ENCODE data around the gene UST.

Gene UST

DNA sequence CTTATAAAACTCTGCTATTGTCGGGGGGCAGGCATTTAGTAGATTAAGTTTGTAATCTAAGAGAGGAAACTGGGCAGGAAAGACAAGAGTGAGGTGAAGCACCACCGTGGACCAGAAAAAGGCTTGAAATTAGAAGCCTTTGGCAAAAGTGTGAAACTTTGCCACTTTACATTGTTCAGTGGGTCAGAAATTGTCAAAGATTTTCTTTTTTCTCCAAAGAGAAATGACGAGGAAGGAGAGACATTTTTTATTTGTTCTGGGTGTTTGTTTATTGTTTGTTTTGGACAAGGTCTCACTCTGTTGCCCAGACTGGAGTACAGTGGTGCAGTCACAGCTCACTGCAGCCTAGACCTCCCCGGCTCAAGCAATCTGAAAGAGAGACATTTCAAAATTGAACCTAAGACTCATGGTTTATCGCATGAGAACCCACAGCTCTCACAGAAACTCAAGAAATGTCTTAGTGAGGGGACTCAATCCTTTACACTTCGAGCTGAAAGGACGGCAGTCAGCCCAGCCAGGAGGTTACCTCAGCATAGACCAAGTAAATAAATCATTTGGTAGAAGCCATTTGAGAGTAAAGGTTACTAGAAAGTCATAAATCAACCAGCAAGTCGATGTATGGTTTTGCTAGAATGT is 307.8 kb downstream of the UST start:
- TF ChIP-seq ZNF274 (IDR thresholded peaks at IDR 0.05; ENCODE audit: low read depth, low read length) (no peak), SUZ12 (IDR thresholded peaks at IDR 0.05; ENCODE audit: extremely low read depth, insufficient read depth, insufficient read length) (no peak), YY1 (IDR thresholded peaks at IDR 0.05; ENCODE audit: insufficient read depth, insufficient read length) (no peak)
- Histone ChIP-seq H3K36me3 (ENCODE audit: insufficient read depth, insufficient read length, low read length) (no peaks in the 10 kb centered on the region), H3K9ac (ENCODE audit: insufficient read length, low read depth) (no peak overlapping the region), H3K27me3 (ENCODE audit: insufficient read depth, insufficient read length) (no peaks in the 10 kb centered on the region), H3K4me1 (ENCODE audit: insufficient read depth, insufficient read length) (peaks cover 4% of the 10 kb centered on the region), H3K4me3 (ENCODE audit: insufficient read length, low read depth) (no peak overlapping the region), H3K9me3 (ENCODE audit: insufficient read depth, low read length) (no peaks in the 10 kb centered on the region)
- no peak for DNase-seq (ENCODE audit: low read depth, low spot score)

DNA sequence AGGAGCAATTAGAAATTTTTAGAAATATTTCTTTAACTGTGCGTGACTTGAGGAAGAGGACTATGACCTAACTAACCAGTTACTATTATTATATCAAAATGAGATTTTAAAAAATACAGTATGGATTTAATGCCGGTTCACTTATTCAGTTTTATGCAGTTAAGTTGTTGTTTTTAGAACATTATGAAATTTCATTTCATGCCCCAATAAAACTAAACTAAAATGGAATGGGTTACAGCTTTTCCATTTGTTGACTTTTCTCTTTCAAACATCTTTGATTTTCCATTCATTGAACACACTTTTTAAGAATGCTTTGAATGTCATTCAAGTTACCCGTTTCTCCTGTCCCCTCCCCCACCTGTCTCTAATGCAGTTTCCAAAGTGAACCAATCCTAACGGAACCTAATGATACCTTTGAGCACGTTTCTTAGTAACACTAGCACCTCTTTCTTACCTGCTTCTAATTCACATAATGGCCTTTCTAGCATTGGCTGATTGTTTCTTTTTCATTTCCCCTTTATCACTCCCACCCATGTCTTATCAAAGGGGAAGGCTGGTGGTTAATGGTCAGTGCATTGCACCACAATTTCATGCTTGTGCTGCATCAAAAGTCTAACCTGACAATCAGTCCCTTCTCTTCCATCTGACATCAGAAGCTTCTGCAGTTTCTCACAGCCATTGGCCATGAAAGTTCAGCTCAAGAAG is 308.5 kb downstream of the UST start:
- TF ChIP-seq YY1 (IDR thresholded peaks at IDR 0.05; ENCODE audit: insufficient read depth, insufficient read length), result no peak
- TF ChIP-seq SUZ12 (IDR thresholded peaks at IDR 0.05; ENCODE audit: extremely low read depth, insufficient read depth, insufficient read length), result no peak
- TF ChIP-seq ZNF274 (IDR thresholded peaks at IDR 0.05; ENCODE audit: low read depth, low read length), result no peak
- H3K9me3 ChIP-seq (ENCODE audit: insufficient read depth, low read length), result no peaks in the 10 kb centered on the region
- peaks cover 6% of the 10 kb centered on the region for H3K4me1 ChIP-seq (ENCODE audit: insufficient read depth, insufficient read length)
- no peak overlapping the region for H3K9ac ChIP-seq (ENCODE audit: insufficient read length, low read depth)
- no peak for DNase-seq (ENCODE audit: low read depth, low spot score)
- no peaks in the 10 kb centered on the region for H3K27me3 ChIP-seq (ENCODE audit: insufficient read depth, insufficient read length)
- H3K4me3 ChIP-seq (ENCODE audit: insufficient read length, low read depth), result no peak overlapping the region
- no peaks in the 10 kb centered on the region for H3K36me3 ChIP-seq (ENCODE audit: insufficient read depth, insufficient read length, low read length)

DNA sequence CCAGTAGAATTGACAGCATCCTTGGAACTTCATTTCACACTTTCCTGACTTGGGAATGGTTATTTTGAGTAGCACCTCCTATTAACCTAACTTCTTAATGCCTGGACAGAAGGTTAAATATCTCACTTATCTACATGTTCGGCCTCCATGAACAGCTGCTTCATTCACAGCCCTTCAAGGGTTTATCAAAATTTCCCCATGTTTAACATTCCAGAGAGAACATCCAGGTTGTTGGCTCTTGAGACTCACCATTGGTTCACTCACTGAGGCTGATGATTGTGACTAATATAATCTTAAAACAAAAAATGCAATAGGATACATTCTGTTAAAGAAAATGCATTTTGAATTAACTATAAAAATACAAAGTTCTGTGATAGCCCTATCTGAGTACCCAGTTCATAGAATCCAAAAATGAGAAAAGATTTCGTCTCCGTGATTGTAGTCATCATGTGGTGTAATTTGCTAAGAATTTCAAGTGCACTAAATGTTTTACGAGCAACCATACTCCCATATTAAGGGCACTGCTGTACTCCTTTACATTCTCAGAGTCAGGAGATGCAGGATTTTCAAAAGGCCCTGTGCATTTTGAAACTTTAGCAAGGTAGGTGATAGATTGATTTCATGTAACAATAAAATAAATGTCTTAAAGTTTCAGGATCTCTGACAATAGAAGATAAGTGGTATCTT is 310.1 kb downstream of the UST start:
- no peak overlapping the region for H3K9ac ChIP-seq (ENCODE audit: insufficient read length, low read depth)
- peaks cover 6% of the 10 kb centered on the region for H3K4me1 ChIP-seq (ENCODE audit: insufficient read depth, insufficient read length)
- no peak for TF ChIP-seq ZNF274 (IDR thresholded peaks at IDR 0.05; ENCODE audit: low read depth, low read length)
- TF ChIP-seq YY1 (IDR thresholded peaks at IDR 0.05; ENCODE audit: insufficient read depth, insufficient read length), result no peak
- TF ChIP-seq SUZ12 (IDR thresholded peaks at IDR 0.05; ENCODE audit: extremely low read depth, insufficient read depth, insufficient read length), result no peak
- no peaks in the 10 kb centered on the region for H3K36me3 ChIP-seq (ENCODE audit: insufficient read depth, insufficient read length, low read length)
- H3K27me3 ChIP-seq (ENCODE audit: insufficient read depth, insufficient read length), result no peaks in the 10 kb centered on the region
- H3K9me3 ChIP-seq (ENCODE audit: insufficient read depth, low read length), result no peaks in the 10 kb centered on the region
- H3K4me3 ChIP-seq (ENCODE audit: insufficient read length, low read depth), result no peak overlapping the region
- DNase-seq (ENCODE audit: low read depth, low spot score), result no peak

GRCh38 chr6:149057464-149057840 is 310.6 kb downstream of the UST start:
- H3K36me3 ChIP-seq (ENCODE audit: insufficient read depth, insufficient read length, low read length), result no peaks in the 10 kb centered on the region
- no peak for DNase-seq (ENCODE audit: low read depth, low spot score)
- TF ChIP-seq ZNF274 (IDR thresholded peaks at IDR 0.05; ENCODE audit: low read depth, low read length) (no peak), YY1 (IDR thresholded peaks at IDR 0.05; ENCODE audit: insufficient read depth, insufficient read length) (no peak), SUZ12 (IDR thresholded peaks at IDR 0.05; ENCODE audit: extremely low read depth, insufficient read depth, insufficient read length) (no peak)
- H3K9me3 ChIP-seq (ENCODE audit: insufficient read depth, low read length), result no peaks in the 10 kb centered on the region
- H3K27me3 ChIP-seq (ENCODE audit: insufficient read depth, insufficient read length), result no peaks in the 10 kb centered on the region
- H3K9ac ChIP-seq (ENCODE audit: insufficient read length, low read depth), result no peak overlapping the region
- H3K4me3 ChIP-seq (ENCODE audit: insufficient read length, low read depth), result no peak overlapping the region
- H3K4me1 ChIP-seq (ENCODE audit: insufficient read depth, insufficient read length), result peaks cover 6% of the 10 kb centered on the region

DNA sequence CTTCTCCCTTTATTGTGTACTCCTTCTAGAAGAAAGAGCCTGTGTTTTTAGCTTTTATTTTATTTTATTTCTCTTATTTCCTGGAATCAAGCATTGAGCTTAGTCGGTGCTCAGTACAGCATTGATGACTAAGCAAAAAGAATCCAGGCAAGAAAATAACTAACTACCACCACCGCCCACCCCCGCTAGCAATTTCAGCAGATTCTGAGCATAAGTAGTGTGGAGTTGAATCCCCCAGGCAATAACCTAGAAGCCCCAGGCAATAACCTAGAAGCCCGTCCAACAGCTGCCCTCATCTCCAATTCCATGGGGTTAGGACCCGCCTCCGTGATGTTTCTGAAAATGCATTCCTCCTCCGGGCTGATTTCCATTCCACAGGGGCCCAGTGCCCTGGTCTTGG is 312.7 kb downstream of the UST start:
- TF ChIP-seq SUZ12 (IDR thresholded peaks at IDR 0.05; ENCODE audit: extremely low read depth, insufficient read depth, insufficient read length) (no peak), YY1 (IDR thresholded peaks at IDR 0.05; ENCODE audit: insufficient read depth, insufficient read length) (no peak), ZNF274 (IDR thresholded peaks at IDR 0.05; ENCODE audit: low read depth, low read length) (no peak)
- Histone ChIP-seq H3K9ac (ENCODE audit: insufficient read length, low read depth) (no peak overlapping the region), H3K27me3 (ENCODE audit: insufficient read depth, insufficient read length) (no peaks in the 10 kb centered on the region), H3K4me3 (ENCODE audit: insufficient read length, low read depth) (no peak overlapping the region), H3K9me3 (ENCODE audit: insufficient read depth, low read length) (no peaks in the 10 kb centered on the region), H3K4me1 (ENCODE audit: insufficient read depth, insufficient read length) (peaks cover 6% of the 10 kb centered on the region), H3K36me3 (ENCODE audit: insufficient read depth, insufficient read length, low read length) (no peaks in the 10 kb centered on the region)
- DNase-seq (ENCODE audit: low read depth, low spot score), result no peak

DNA sequence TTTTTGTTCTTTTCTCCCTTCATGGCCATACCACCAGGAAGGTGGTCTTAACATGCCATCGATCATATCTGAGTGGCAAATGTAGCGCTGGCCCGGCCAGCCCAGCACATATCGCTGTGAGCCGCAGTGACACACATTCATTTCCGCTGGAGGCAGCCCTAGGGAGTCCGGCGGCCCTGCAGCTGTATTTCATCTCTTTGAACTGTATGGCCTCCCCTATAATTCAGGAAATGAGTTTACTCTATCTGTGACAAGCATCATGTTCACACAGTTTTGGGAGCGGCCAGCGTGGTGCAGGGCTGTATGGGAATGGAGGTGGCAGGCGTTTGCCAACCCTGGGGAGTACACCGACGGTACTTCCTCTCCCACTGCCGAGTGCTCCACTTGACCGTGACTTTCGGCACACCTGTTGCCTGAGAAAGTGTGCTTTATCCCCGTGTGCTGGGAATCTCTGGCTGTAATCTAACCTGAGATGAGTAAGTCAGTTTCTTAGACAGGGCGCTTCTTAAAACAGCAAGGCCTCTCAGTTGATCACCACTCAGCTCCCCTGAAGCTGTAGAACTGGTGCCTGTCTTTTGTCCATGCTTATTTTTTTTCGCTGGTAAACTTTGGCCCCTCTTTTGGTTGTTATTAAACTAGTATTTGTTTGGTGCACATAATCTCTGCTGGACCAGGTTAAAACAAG is 313.6 kb downstream of the UST start:
- TF ChIP-seq SUZ12 (IDR thresholded peaks at IDR 0.05; ENCODE audit: extremely low read depth, insufficient read depth, insufficient read length) (no peak), YY1 (IDR thresholded peaks at IDR 0.05; ENCODE audit: insufficient read depth, insufficient read length) (no peak), ZNF274 (IDR thresholded peaks at IDR 0.05; ENCODE audit: low read depth, low read length) (no peak)
- H3K9ac ChIP-seq (ENCODE audit: insufficient read length, low read depth), result no peak overlapping the region
- DNase-seq (ENCODE audit: low read depth, low spot score), result no peak
- H3K27me3 ChIP-seq (ENCODE audit: insufficient read depth, insufficient read length), result no peaks in the 10 kb centered on the region
- H3K4me3 ChIP-seq (ENCODE audit: insufficient read length, low read depth), result no peak overlapping the region
- H3K4me1 ChIP-seq (ENCODE audit: insufficient read depth, insufficient read length), result peaks cover 6% of the 10 kb centered on the region
- no peaks in the 10 kb centered on the region for H3K36me3 ChIP-seq (ENCODE audit: insufficient read depth, insufficient read length, low read length)
- no peaks in the 10 kb centered on the region for H3K9me3 ChIP-seq (ENCODE audit: insufficient read depth, low read length)

Measured in NT2/D1 (cell line).